K562 (cell line): ENCODE results near the gene DNAJC8. TPM values are rescaled to one million over a fixed set of nuclear protein-coding genes. Genes with fewer than 3 reads are reported as not detected.

Source experiments
- ELF2 ChIP-seq: fragments of 250-450 bp; sonication (Bioruptor Pico); IDR thresholded peaks from 2 replicates; pipeline ENCODE4 v1.5.0; 2021; ENCODE audit warnings: mild to moderate bottlenecking
- ETV1 ChIP-seq: fragments of 450-650 bp; conservative IDR thresholded peaks from 2 replicates; pipeline ENCODE4 v1.6.1; 2016; ENCODE audit warnings: missing genetic modification characterization, control low read depth, low read depth, missing compliant biosample characterization
- JUND ChIP-seq, 2 experiments: IDR thresholded peaks; 2 replicates in 1 of 2; 3 replicates in 1 of 2; pipeline ENCODE4 v1.6.1; 2011; ENCODE audit warnings: borderline replicate concordance in 2 of 2, low read depth in 2 of 2, low read length in 2 of 2, improper control_type of control experiment in 1 of 2, missing biosample characterization in 1 of 2, missing genetic modification characterization in 1 of 2, missing genetic modification reagents in 1 of 2
- MEF2D ChIP-seq: conservative IDR thresholded peaks from 2 replicates; pipeline ENCODE4 v1.6.1; 2016; ENCODE audit warnings: low read depth, missing genetic modification characterization, missing compliant biosample characterization
- SMARCA4 ChIP-seq: fragments of 450-650 bp; IDR thresholded peaks from 2 replicates; pipeline ENCODE4 v1.6.1; 2016
- ZZZ3 ChIP-seq: fragments of 450-650 bp; IDR thresholded peaks from 2 replicates; pipeline ENCODE4 v1.6.1; 2016; ENCODE audit warnings: antibody characterized with exemption, mild to moderate bottlenecking, moderate library complexity
- polyA plus RNA-seq, 8 experiments: library from polyadenylated mRNA; depleted of rRNA in 4 of 8; stranded (reverse) in 5 of 8; unstranded in 3 of 8; fragments of >200 nt; fragmentation: Nextera tagmentation in 2 of 8; fragmentation: Illumina TruSeq in 1 of 8; extraction: Ambion mirVana in 2 of 8; extraction: Trizol in 1 of 8; gene quantifications; 2 replicates each; pipeline versions ENCODE4 v1.2.1 to v1.2.3, GENCODE V29; 2011 to 2014; ENCODE audit warnings: inconsistent platforms in 1 of 8, missing spikeins in 1 of 8
- total RNA-seq, 7 experiments: library from RNA; depleted of rRNA in 6 of 7; stranded (reverse); fragments of >200 nt in 6 of 7; fragmentation: Illumina TruSeq in 2 of 7; extraction: Trizol in 2 of 7; gene quantifications; 2 replicates each; pipeline versions ENCODE4 v1.2.1 to v1.2.3, GENCODE V29; 2011 to 2021; ENCODE audit warnings: low replicate concordance in 1 of 7
- TF ChIP-seq, protein P1 (sequence below): sonication (generic); formaldehyde crosslinking; IDR thresholded peaks from 2 replicates; pipeline ENCODE4 v1.8.1; 2023; ENCODE audit warnings: mild to moderate bottlenecking, missing genetic modification reagents
- TF ChIP-seq, protein P2 (sequence below), 2 experiments: fragments of 450-650 bp in 1 of 2; IDR thresholded peaks; 2 replicates each; pipeline ENCODE4 v1.6.1; 2011 to 2017; ENCODE audit warnings: low read depth in 2 of 2, antibody characterized with exemption in 1 of 2, borderline replicate concordance in 1 of 2, low read length in 1 of 2, mild to moderate bottlenecking in 1 of 2, mixed read lengths in 1 of 2; ENCODE audit not compliant: control insufficient read depth in 1 of 2
- TF ChIP-seq, protein P3 (sequence below), 2 experiments: fragments of 450-650 bp; formaldehyde crosslinking in 1 of 2; IDR thresholded peaks; 2 replicates each; pipeline versions ENCODE4 v1.4.0 to v1.6.1; 2014 to 2020; ENCODE audit warnings: mild to moderate bottlenecking in 2 of 2, borderline replicate concordance in 1 of 2, low read depth in 1 of 2

DNAJC8 gene
- total and polyA plus RNA-seq, 9 of the 15 experiments (the other 6 are each of a cell fraction or from before 2014, with no cell fraction given), result 143 to 508 (median 209) TPM

DNA sequence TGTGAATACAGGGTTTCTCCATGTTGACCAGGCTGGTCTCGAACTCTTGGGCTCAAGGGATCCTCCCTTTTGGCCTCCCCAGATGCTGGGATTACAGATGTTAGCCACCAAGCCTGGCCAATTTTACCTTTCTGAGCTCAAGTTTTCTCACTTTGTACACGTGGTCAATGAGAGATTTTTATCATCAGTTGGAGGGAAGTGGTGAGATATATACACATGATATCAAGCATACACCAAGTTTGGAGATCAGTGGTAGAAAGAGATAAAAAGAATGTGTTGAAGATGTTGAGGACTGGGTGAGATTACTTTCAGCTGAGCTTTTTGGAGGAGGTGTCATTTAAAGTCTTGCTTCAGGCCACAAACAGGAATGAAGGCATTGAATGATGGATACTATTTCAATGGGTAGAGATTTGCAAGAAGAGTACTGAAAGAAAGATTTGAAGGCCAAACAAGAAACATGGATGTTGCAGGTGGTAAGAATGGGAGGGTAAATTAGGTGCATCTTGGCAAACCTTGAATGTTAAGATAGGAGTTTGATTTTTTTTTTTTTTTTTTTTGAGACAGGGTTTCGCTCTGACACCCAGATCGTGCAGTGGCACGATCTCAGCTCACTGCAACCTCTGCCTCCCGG is 23.5 kb upstream of the DNAJC8 start (continued):
- TF ChIP-seq, protein P1, sequence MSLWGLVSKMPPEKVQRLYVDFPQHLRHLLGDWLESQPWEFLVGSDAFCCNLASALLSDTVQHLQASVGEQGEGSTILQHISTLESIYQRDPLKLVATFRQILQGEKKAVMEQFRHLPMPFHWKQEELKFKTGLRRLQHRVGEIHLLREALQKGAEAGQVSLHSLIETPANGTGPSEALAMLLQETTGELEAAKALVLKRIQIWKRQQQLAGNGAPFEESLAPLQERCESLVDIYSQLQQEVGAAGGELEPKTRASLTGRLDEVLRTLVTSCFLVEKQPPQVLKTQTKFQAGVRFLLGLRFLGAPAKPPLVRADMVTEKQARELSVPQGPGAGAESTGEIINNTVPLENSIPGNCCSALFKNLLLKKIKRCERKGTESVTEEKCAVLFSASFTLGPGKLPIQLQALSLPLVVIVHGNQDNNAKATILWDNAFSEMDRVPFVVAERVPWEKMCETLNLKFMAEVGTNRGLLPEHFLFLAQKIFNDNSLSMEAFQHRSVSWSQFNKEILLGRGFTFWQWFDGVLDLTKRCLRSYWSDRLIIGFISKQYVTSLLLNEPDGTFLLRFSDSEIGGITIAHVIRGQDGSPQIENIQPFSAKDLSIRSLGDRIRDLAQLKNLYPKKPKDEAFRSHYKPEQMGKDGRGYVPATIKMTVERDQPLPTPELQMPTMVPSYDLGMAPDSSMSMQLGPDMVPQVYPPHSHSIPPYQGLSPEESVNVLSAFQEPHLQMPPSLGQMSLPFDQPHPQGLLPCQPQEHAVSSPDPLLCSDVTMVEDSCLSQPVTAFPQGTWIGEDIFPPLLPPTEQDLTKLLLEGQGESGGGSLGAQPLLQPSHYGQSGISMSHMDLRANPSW (CRISPR knock-in tag), result no peak
- TF ChIP-seq MEF2D (tag), result 0 out of 2 replicates have a peak, but pooled peaks have one; percentile 46
- peak; percentile 56 for TF ChIP-seq ETV1 (tag)
- no peak for TF ChIP-seq ZZZ3
- TF ChIP-seq, protein P2, sequence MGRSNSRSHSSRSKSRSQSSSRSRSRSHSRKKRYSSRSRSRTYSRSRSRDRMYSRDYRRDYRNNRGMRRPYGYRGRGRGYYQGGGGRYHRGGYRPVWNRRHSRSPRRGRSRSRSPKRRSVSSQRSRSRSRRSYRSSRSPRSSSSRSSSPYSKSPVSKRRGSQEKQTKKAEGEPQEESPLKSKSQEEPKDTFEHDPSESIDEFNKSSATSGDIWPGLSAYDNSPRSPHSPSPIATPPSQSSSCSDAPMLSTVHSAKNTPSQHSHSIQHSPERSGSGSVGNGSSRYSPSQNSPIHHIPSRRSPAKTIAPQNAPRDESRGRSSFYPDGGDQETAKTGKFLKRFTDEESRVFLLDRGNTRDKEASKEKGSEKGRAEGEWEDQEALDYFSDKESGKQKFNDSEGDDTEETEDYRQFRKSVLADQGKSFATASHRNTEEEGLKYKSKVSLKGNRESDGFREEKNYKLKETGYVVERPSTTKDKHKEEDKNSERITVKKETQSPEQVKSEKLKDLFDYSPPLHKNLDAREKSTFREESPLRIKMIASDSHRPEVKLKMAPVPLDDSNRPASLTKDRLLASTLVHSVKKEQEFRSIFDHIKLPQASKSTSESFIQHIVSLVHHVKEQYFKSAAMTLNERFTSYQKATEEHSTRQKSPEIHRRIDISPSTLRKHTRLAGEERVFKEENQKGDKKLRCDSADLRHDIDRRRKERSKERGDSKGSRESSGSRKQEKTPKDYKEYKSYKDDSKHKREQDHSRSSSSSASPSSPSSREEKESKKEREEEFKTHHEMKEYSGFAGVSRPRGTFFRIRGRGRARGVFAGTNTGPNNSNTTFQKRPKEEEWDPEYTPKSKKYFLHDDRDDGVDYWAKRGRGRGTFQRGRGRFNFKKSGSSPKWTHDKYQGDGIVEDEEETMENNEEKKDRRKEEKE (IDR thresholded peaks at IDR 0.05; ENCODE audit: borderline replicate concordance in 1 of 2, control insufficient read depth in 1 of 2, low read depth in 2 of 2, low read length in 1 of 2), result no peak
- TF ChIP-seq, protein P3, sequence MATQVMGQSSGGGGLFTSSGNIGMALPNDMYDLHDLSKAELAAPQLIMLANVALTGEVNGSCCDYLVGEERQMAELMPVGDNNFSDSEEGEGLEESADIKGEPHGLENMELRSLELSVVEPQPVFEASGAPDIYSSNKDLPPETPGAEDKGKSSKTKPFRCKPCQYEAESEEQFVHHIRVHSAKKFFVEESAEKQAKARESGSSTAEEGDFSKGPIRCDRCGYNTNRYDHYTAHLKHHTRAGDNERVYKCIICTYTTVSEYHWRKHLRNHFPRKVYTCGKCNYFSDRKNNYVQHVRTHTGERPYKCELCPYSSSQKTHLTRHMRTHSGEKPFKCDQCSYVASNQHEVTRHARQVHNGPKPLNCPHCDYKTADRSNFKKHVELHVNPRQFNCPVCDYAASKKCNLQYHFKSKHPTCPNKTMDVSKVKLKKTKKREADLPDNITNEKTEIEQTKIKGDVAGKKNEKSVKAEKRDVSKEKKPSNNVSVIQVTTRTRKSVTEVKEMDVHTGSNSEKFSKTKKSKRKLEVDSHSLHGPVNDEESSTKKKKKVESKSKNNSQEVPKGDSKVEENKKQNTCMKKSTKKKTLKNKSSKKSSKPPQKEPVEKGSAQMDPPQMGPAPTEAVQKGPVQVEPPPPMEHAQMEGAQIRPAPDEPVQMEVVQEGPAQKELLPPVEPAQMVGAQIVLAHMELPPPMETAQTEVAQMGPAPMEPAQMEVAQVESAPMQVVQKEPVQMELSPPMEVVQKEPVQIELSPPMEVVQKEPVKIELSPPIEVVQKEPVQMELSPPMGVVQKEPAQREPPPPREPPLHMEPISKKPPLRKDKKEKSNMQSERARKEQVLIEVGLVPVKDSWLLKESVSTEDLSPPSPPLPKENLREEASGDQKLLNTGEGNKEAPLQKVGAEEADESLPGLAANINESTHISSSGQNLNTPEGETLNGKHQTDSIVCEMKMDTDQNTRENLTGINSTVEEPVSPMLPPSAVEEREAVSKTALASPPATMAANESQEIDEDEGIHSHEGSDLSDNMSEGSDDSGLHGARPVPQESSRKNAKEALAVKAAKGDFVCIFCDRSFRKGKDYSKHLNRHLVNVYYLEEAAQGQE (IDR thresholded peaks at IDR 0.05; ENCODE audit: borderline replicate concordance), result peak; percentile 3; the same call in 1 of the 2 replicates
- TF ChIP-seq, protein P3 (CRISPR knock-in tag; IDR thresholded peaks at IDR 0.05; ENCODE audit: low read depth), result no peak
- no peak; the same call in 1 of the 2 replicates for TF ChIP-seq ELF2
- TF ChIP-seq JUND (IDR thresholded peaks at IDR 0.05; ENCODE audit: borderline replicate concordance, low read depth, low read length), result 0 out of 2 replicates have a peak, but pooled peaks have one; percentile 10
- TF ChIP-seq JUND (tag; IDR thresholded peaks at IDR 0.05; ENCODE audit: borderline replicate concordance, low read depth, low read length), result no peak
- peak; percentile 70; the same call in 1 of the 2 replicates for TF ChIP-seq SMARCA4
